H9 (cell line): ENCODE data around the gene TMEM242. TPM values are rescaled to one million over a fixed set of nuclear protein-coding genes. Genes with fewer than 3 reads are reported as not detected.

Source experiments
- DNase-seq: peaks from one replicate; pipeline ENCODE4 v3.0.0-alpha.2; 2017
- H2AFZ ChIP-seq: one replicate; pipeline ENCODE4 v1.6.1; 2013; ENCODE audit warnings: mild to moderate bottlenecking, low read length, control low read depth, moderate library complexity
- H2AK5ac ChIP-seq: 2 replicates; pipeline ENCODE4 v1.6.1; 2013; ENCODE audit warnings: low read length, control low read depth, mixed read lengths; ENCODE audit not compliant: insufficient read length
- H2BK120ac ChIP-seq: one replicate; pipeline ENCODE4 v1.6.1; 2013; ENCODE audit warnings: low read depth, mild to moderate bottlenecking, low read length, control low read depth, inconsistent platforms; ENCODE audit not compliant: poor library complexity, severe bottlenecking
- H2BK12ac ChIP-seq: 2 replicates; pipeline ENCODE4 v1.6.1; 2013; ENCODE audit warnings: low read length, control low read depth, mixed read lengths, low read depth; ENCODE audit not compliant: insufficient read length
- H2BK15ac ChIP-seq: 2 replicates; pipeline ENCODE4 v1.6.1; 2013; ENCODE audit warnings: low read depth, low read length, control low read depth
- H2BK20ac ChIP-seq: one replicate; pipeline ENCODE4 v1.6.1; 2013; ENCODE audit warnings: low read depth, mild to moderate bottlenecking, low read length, control low read depth, inconsistent platforms; ENCODE audit not compliant: poor library complexity, severe bottlenecking
- H2BK5ac ChIP-seq: 2 replicates; pipeline ENCODE4 v1.6.1; 2013; ENCODE audit warnings: low read length, control low read depth, mixed read lengths; ENCODE audit not compliant: insufficient read length
- H3K14ac ChIP-seq: 2 replicates; pipeline ENCODE4 v1.6.1; 2013; ENCODE audit warnings: low read length, control low read depth; ENCODE audit not compliant: insufficient read depth
- H3K18ac ChIP-seq: 2 replicates; pipeline ENCODE4 v1.6.1; 2013; ENCODE audit warnings: low read depth, mild to moderate bottlenecking, mixed read lengths, low read length, control low read depth; ENCODE audit not compliant: insufficient read length
- H3K23ac ChIP-seq: 2 replicates; pipeline ENCODE4 v1.6.1; 2013; ENCODE audit warnings: low read length, control low read depth, mixed read lengths, low read depth; ENCODE audit not compliant: insufficient read length
- H3K23me2 ChIP-seq: 2 replicates; pipeline ENCODE4 v1.6.1; 2013; ENCODE audit warnings: low read depth, mild to moderate bottlenecking, mixed read lengths, low read length, control low read depth; ENCODE audit not compliant: insufficient read length, poor library complexity, severe bottlenecking
- H3K27ac ChIP-seq: 2 replicates; pipeline ENCODE4 v1.5.1; 2013; ENCODE audit warnings: low read length, control low read depth, mixed read lengths, low read depth; ENCODE audit not compliant: insufficient read length
- H3K27me3 ChIP-seq: 2 replicates; pipeline ENCODE4 v1.6.1; 2013; ENCODE audit warnings: low read length, control low read depth, inconsistent platforms; ENCODE audit not compliant: insufficient read depth
- H3K4ac ChIP-seq: 2 replicates; pipeline ENCODE4 v1.6.1; 2013; ENCODE audit warnings: low read depth, mild to moderate bottlenecking, control low read depth, inconsistent platforms, low read length, moderate library complexity
- H3K4me1 ChIP-seq: 2 replicates; pipeline ENCODE4 v1.6.1; 2013; ENCODE audit warnings: low read length, control low read depth, inconsistent platforms; ENCODE audit not compliant: insufficient read depth
- H3K4me2 ChIP-seq: 2 replicates; pipeline ENCODE4 v1.6.1; 2013; ENCODE audit warnings: low read length, control low read depth, mixed read lengths; ENCODE audit not compliant: insufficient read length, insufficient read depth
- H3K56ac ChIP-seq: 2 replicates; pipeline ENCODE4 v1.6.1; 2013; ENCODE audit warnings: low read depth, mild to moderate bottlenecking, mixed read lengths, low read length, control low read depth; ENCODE audit not compliant: insufficient read length
- H3K79me1 ChIP-seq: 2 replicates; pipeline ENCODE4 v1.6.1; 2013; ENCODE audit warnings: low read depth, mild to moderate bottlenecking, moderate library complexity, low read length, control low read depth, inconsistent platforms; ENCODE audit not compliant: insufficient read depth, poor library complexity, severe bottlenecking
- H3K79me2 ChIP-seq: 2 replicates; pipeline ENCODE4 v1.6.1; 2013; ENCODE audit warnings: low read length, control low read depth, inconsistent platforms; ENCODE audit not compliant: insufficient read depth
- H3K9ac ChIP-seq: 2 replicates; pipeline ENCODE4 v1.6.1; 2013; ENCODE audit warnings: low read length, control low read depth, mixed read lengths; ENCODE audit not compliant: insufficient read length; ENCODE audit errors: extremely low read depth
- H3K9me3 ChIP-seq: one replicate; pipeline ENCODE4 v1.6.1; 2013; ENCODE audit warnings: low read depth, low read length, inconsistent platforms; ENCODE audit not compliant: control insufficient read depth
- H3T11ph ChIP-seq: one replicate; pipeline ENCODE4 v1.6.1; 2013; ENCODE audit warnings: mild to moderate bottlenecking, low read length, control low read depth, inconsistent platforms
- H4K20me1 ChIP-seq: one replicate; pipeline ENCODE4 v1.6.1; 2013; ENCODE audit not compliant: control insufficient read depth, insufficient read length, insufficient read depth
- H4K5ac ChIP-seq: 2 replicates; pipeline ENCODE4 v1.6.1; 2013; ENCODE audit warnings: low read depth, mild to moderate bottlenecking, mixed read lengths, low read length, control low read depth; ENCODE audit not compliant: insufficient read length
- H4K8ac ChIP-seq: replicated peaks from 2 replicates; pipeline ENCODE4 v1.6.1; 2013; ENCODE audit warnings: low read length, control low read depth, mixed read lengths, low read depth; ENCODE audit not compliant: insufficient read length
- H4K91ac ChIP-seq: 2 replicates; pipeline ENCODE4 v1.6.1; 2013; ENCODE audit warnings: low read depth, mild to moderate bottlenecking, moderate library complexity, mixed read lengths, low read length, control low read depth; ENCODE audit not compliant: insufficient read length
- H3K27ac Mint-ChIP-seq, 3 experiments: 2 replicates in 2 of 3; 3 replicates in 1 of 3; pipeline ENCODE4 v1.8.0; 2020 to 2021; ENCODE audit warnings: mixed read lengths in 3 of 3, mild to moderate bottlenecking in 1 of 3, moderate library complexity in 1 of 3
- H3K27me3 Mint-ChIP-seq: 2 replicates; pipeline ENCODE4 v1.8.0; 2021; ENCODE audit warnings: low read depth, mild to moderate bottlenecking, moderate library complexity, mixed read lengths
- H3K36me3 Mint-ChIP-seq, 3 experiments: 2 replicates in 2 of 3; 3 replicates in 1 of 3; pipeline ENCODE4 v1.8.0; 2020 to 2021; ENCODE audit warnings: low read depth in 3 of 3, mixed read lengths in 3 of 3; ENCODE audit not compliant: insufficient read depth in 1 of 3
- H3K4me1 Mint-ChIP-seq, 2 experiments: 2 replicates each; pipeline ENCODE4 v1.8.0; 2020; ENCODE audit warnings: mixed read lengths in 2 of 2
- H3K4me3 Mint-ChIP-seq, 2 experiments: 2 replicates in 1 of 2; 3 replicates in 1 of 2; pipeline ENCODE4 v1.8.0; 2020 to 2021; ENCODE audit warnings: mild to moderate bottlenecking in 2 of 2, mixed read lengths in 2 of 2, moderate library complexity in 1 of 2
- H3K9me3 Mint-ChIP-seq, 2 experiments: 2 replicates in 1 of 2; 3 replicates in 1 of 2; pipeline ENCODE4 v1.8.0; 2020; ENCODE audit warnings: mild to moderate bottlenecking in 2 of 2, mixed read lengths in 2 of 2, moderate library complexity in 1 of 2
- WGBS: extraction: QIAGEN DNeasy Blood & Tissue Kit; methylation state at CpG from one replicate; pipeline ENCODE4 v1.1.7; 2013; ENCODE audit warnings: missing lambda C conversion rate, low lambda C conversion rate, mixed read lengths; ENCODE audit not compliant: insufficient read length; ENCODE audit errors: extremely low coverage; 5-methylcytosine and 5-hydroxymethylcytosine counted together
- total RNA-seq: library from RNA; stranded (reverse); gene quantifications from 2 replicates; pipeline ENCODE4 v1.2.1, GENCODE V29; 2021
- TF ChIP-seq, protein P1 (sequence below): fragments of 200-600 bp; sonication (generic); conservative IDR thresholded peaks from 3 replicates; pipeline ENCODE4 v1.8.0; 2021; ENCODE audit warnings: antibody characterized with exemption, mild to moderate bottlenecking

The TMEM242 gene
- total RNA-seq, 1 experiment from 2014 or later = 10.5 TPM

DNA sequence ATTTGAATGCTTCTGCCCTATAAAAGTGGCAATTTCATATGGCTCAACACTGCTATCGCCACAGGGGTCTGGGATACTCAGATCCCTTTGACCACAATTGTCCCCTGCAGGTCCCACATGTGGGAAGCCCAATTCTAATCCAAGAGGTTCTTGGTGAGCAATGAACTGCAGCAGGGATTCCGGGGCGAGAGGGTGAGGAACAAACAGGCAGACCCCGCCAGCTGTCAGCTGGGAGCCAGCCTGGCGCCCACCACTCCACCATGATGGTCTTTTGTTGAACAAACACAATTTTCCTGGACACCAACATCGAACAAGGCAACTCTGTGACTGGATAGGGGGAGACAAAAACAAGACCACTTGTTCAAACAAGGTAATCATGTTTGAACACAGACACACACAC, 80.5 kb downstream of the TMEM242 start:
- Histone ChIP-seq H3K14ac (no peak overlapping the region), H3K79me1 (no peaks in the 10 kb centered on the region), H3K9ac (no peak overlapping the region), H4K91ac (no peak overlapping the region), H3K18ac (no peak overlapping the region), H3T11ph (no peak overlapping the region), H3K9me3 (no peaks in the 10 kb centered on the region), H2BK20ac (no peak overlapping the region), H3K23me2 (no peaks in the 10 kb centered on the region), H3K4me1 (no peaks in the 10 kb centered on the region; the same call in 1 of the 2 replicates), H3K4me2 (no peak overlapping the region), H3K27me3 (no peaks in the 10 kb centered on the region), H2BK12ac (no peak overlapping the region), H4K20me1 (no peaks in the 10 kb centered on the region), H4K5ac (no peak overlapping the region), H3K79me2 (no peaks in the 10 kb centered on the region), H3K56ac (no peak overlapping the region), H2BK15ac (no peak overlapping the region), H4K8ac (no peak overlapping the region), H2AK5ac (no peak overlapping the region), H2BK120ac (no peak overlapping the region), H2BK5ac (no peak overlapping the region), H3K4ac (no peak overlapping the region), H2AFZ (no peak overlapping the region), H3K27ac (no peak overlapping the region), H3K23ac (no peak overlapping the region)
- TF ChIP-seq, protein P1, sequence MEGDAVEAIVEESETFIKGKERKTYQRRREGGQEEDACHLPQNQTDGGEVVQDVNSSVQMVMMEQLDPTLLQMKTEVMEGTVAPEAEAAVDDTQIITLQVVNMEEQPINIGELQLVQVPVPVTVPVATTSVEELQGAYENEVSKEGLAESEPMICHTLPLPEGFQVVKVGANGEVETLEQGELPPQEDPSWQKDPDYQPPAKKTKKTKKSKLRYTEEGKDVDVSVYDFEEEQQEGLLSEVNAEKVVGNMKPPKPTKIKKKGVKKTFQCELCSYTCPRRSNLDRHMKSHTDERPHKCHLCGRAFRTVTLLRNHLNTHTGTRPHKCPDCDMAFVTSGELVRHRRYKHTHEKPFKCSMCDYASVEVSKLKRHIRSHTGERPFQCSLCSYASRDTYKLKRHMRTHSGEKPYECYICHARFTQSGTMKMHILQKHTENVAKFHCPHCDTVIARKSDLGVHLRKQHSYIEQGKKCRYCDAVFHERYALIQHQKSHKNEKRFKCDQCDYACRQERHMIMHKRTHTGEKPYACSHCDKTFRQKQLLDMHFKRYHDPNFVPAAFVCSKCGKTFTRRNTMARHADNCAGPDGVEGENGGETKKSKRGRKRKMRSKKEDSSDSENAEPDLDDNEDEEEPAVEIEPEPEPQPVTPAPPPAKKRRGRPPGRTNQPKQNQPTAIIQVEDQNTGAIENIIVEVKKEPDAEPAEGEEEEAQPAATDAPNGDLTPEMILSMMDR = no peak
- Mint-ChIP-seq H3K9me3 (peaks cover 2 to 7% of the 10 kb centered on the region in 2 experiments; a peak in 3 of 5 replicates), H3K36me3 (peaks cover 0 to 2% (median 0%) of the 10 kb centered on the region in 3 experiments; a peak in 1 of 7 replicates), H3K4me3 (no peak overlapping the region), H3K4me1 (peaks cover 7 to 25% of the 10 kb centered on the region in 2 experiments), H3K27me3 (peaks cover 17% of the 10 kb centered on the region), H3K27ac (no peak overlapping the region)
- no peak for DNase-seq
- no CpG with 5 or more reads among the region's 6 CpGs for WGBS
